CD4-positive, alpha-beta T cell (primary cell): ENCODE data around the gene KCNJ8. TPM values are rescaled to one million over a fixed set of nuclear protein-coding genes. Genes with fewer than 3 reads are reported as not detected.

Experiments used
- ATAC-seq: fragments of 200-7000 bp; cut with Tn5 transposase; one replicate; pipeline ENCODE4 v1.10.0; 2022; ENCODE audit warnings: mild to moderate bottlenecking; ENCODE audit not compliant: poor library complexity
- CTCF ChIA-PET: fragments of 350-600 bp; sonication (Branson Sonifier 250); formaldehyde crosslinking; loops from one replicate; lab custom pipeline; 2021; ENCODE audit warnings: antibody characterized with exemption, inconsistent platforms; lab: Charles Lee
- POLR2A ChIA-PET: fragments of 350-600 bp; sonication (Branson Sonifier 250); formaldehyde crosslinking; loops from one replicate; lab custom pipeline; 2021; ENCODE audit warnings: antibody characterized with exemption, inconsistent platforms; lab: Charles Lee
- DNase-seq, 14 experiments: peaks; one replicate each; pipeline ENCODE4 v3.0.0-alpha.2; 2013 to 2020; ENCODE audit warnings: mixed read lengths in 2 of 14
- H3K27ac ChIP-seq, 2 donors: one replicate each; pipeline versions ENCODE4 v1.5.1 to v1.7.0; 2013; ENCODE audit warnings: low read length in 2 of 2, low read depth in 1 of 2, mild to moderate bottlenecking in 1 of 2
- H3K27me3 ChIP-seq, 2 experiments: 1 replicate in 1 of 2; 2 replicates in 1 of 2; pipeline versions ENCODE4 v1.6.1 to v1.7.0; 2013; ENCODE audit warnings: low read length in 2 of 2, control low read depth in 1 of 2, mild to moderate bottlenecking in 1 of 2, moderate library complexity in 1 of 2; ENCODE audit not compliant: insufficient read depth in 2 of 2, control insufficient read depth in 1 of 2
- H3K36me3 ChIP-seq: one replicate; pipeline ENCODE4 v1.6.1; 2013; ENCODE audit warnings: low read length, control low read depth; ENCODE audit not compliant: insufficient read depth
- H3K4me1 ChIP-seq: one replicate; pipeline ENCODE4 v1.6.1; 2013; ENCODE audit warnings: low read length, control low read depth; ENCODE audit not compliant: insufficient read depth
- H3K4me3 ChIP-seq: one replicate; pipeline ENCODE4 v1.5.1; 2013; ENCODE audit warnings: mild to moderate bottlenecking, low read length, moderate library complexity
- H3K9me3 ChIP-seq, 2 experiments: 1 replicate in 1 of 2; 2 replicates in 1 of 2; pipeline versions ENCODE4 v1.6.1 to v1.7.0; 2013; ENCODE audit warnings: low read length in 2 of 2, mild to moderate bottlenecking in 2 of 2, control low read depth in 1 of 2, moderate library complexity in 1 of 2; ENCODE audit not compliant: control insufficient read depth in 1 of 2, insufficient read depth in 1 of 2
- H3K27ac Mint-ChIP-seq: one replicate; pipeline ENCODE4 v1.8.0; 2020; ENCODE audit warnings: mixed read lengths
- H3K27me3 Mint-ChIP-seq: one replicate; pipeline ENCODE4 v1.8.0; 2021; ENCODE audit warnings: mixed read lengths
- H3K36me3 Mint-ChIP-seq: one replicate; pipeline ENCODE4 v1.8.0; 2021; ENCODE audit warnings: low read depth, mixed read lengths
- H3K4me1 Mint-ChIP-seq: one replicate; pipeline ENCODE4 v1.8.0; 2021; ENCODE audit warnings: low read depth, mixed read lengths
- H3K4me3 Mint-ChIP-seq: one replicate; pipeline ENCODE4 v1.8.0; 2020; ENCODE audit warnings: mild to moderate bottlenecking, mixed read lengths
- H3K9me3 Mint-ChIP-seq: one replicate; pipeline ENCODE4 v1.8.0; 2020; ENCODE audit warnings: mixed read lengths
- CTCF ChIP-seq: fragments of 200-600 bp; IDR thresholded peaks from one replicate; pipeline ENCODE4 v1.8.0; 2022; ENCODE audit warnings: antibody characterized with exemption, mild to moderate bottlenecking
- intact Hi-C, 2 experiments: fragments of 100-400 bp; cut with DNase I in 1 of 2; cut with micrococcal nuclease in 1 of 2; formaldehyde crosslinking; loops; one replicate each; pipeline versions ENCODE4 v1.15.1 to v1.9.0; 2023 to 2025; cut with DNase I, micrococcal nuclease
- total RNA-seq, 174 experiments: library from RNA in 2 of 174; stranded (reverse) in 2 of 174; gene quantifications; one replicate each; pipeline ENCODE4 v1.2.3 and lab custom pipeline; 2021 to 2026

Gene KCNJ8
- total RNA-seq, 2 experiments from 2014 or later: not detected

- Histone ChIP-seq H3K4me3 (no peak overlapping the region), H3K27me3 (peaks cover 0 to 4% of the 10 kb centered on the region in 2 experiments), H3K36me3 (no peaks in the 10 kb centered on the region), H3K4me1 (no peaks in the 10 kb centered on the region), H3K27ac (no peak overlapping the region), H3K9me3 (no peaks in the 10 kb centered on the region)
- ATAC-seq (no peak), DNase-seq (no peak)
- no peak for TF ChIP-seq CTCF
- no peaks in the 10 kb centered on the region for H3K4me1 Mint-ChIP-seq
- intact Hi-C loops: no loop called here
- POLR2A ChIA-PET: no interaction called here
- no peaks in the 10 kb centered on the region for H3K9me3 Mint-ChIP-seq
- H3K27ac Mint-ChIP-seq: no peak overlapping the region
- H3K36me3 Mint-ChIP-seq: no peaks in the 10 kb centered on the region
- H3K4me3 Mint-ChIP-seq: no peak overlapping the region
- CTCF ChIA-PET: no interaction called here
- H3K27me3 Mint-ChIP-seq: peaks cover 16% of the 10 kb centered on the region
Observed at GRCh38 chr12:21759737-21760136, 14.8 kb downstream of the KCNJ8 start.

- no peak overlapping the region for H3K27ac Mint-ChIP-seq
- no peak for ATAC-seq
Observed at GRCh38 chr12:21757735-21758134, 16.8 kb downstream of the KCNJ8 start.

GRCh38 chr12:21756699-21757098 lies 17.8 kb downstream of the KCNJ8 start:
- Mint-ChIP-seq H3K27ac (no peak overlapping the region), H3K36me3 (no peaks in the 10 kb centered on the region), H3K4me3 (no peak overlapping the region), H3K9me3 (no peaks in the 10 kb centered on the region), H3K27me3 (peaks cover 17% of the 10 kb centered on the region), H3K4me1 (no peaks in the 10 kb centered on the region)
- DNase-seq (no peak), ATAC-seq (no peak)
- intact Hi-C loops: no loop called here
- Histone ChIP-seq H3K27ac (no peak overlapping the region), H3K4me1 (no peaks in the 10 kb centered on the region), H3K36me3 (no peaks in the 10 kb centered on the region), H3K27me3 (peaks cover 0 to 4% of the 10 kb centered on the region in 2 experiments), H3K4me3 (no peak overlapping the region), H3K9me3 (no peaks in the 10 kb centered on the region)
- no peak for TF ChIP-seq CTCF
- POLR2A ChIA-PET: no interaction called here
- CTCF ChIA-PET: no interaction called here

More at GRCh38 chr12:21757735-21758134, 16.8 kb downstream of the KCNJ8 start:
- no peaks in the 10 kb centered on the region for H3K9me3 ChIP-seq
- H3K4me1 Mint-ChIP-seq: no peaks in the 10 kb centered on the region
- H3K27me3 Mint-ChIP-seq: peaks cover 18% of the 10 kb centered on the region
- H3K36me3 Mint-ChIP-seq: no peaks in the 10 kb centered on the region
- no peak for TF ChIP-seq CTCF
- DNase-seq: no peak
- intact Hi-C loops: no loop called here
- no peak overlapping the region for H3K27ac ChIP-seq
- ChIA-PET POLR2A (no interaction called here), CTCF (no interaction called here)
- H3K4me3 Mint-ChIP-seq: no peak overlapping the region
- H3K9me3 Mint-ChIP-seq: no peaks in the 10 kb centered on the region
- H3K36me3 ChIP-seq: no peaks in the 10 kb centered on the region
- no peaks in the 10 kb centered on the region for H3K4me1 ChIP-seq
- peaks cover 0 to 4% of the 10 kb centered on the region in 2 experiments for H3K27me3 ChIP-seq
- H3K4me3 ChIP-seq: no peak overlapping the region
